Posterior cingulate gyrus (tissue), 11 donors: Measurements from ENCODE around the gene RPS29.
A peak's percentile ranks its signal among the peaks of the same experiment; 100 is the strongest.
"Not testable (repeated sequence)": the region's sequence is repeated elsewhere in the genome, so short reads cannot be mapped to it uniquely, and the experiment has no call there.

Experiments used
- DNase-seq, 10 donors: peaks; one replicate each; pipeline versions ENCODE4 v3.0.0 to v3.0.0-alpha.2; 2020 to 2021; ENCODE audit warnings: mixed read lengths in 3 of 10
- intact Hi-C: fragments of 100-400 bp; cut with DNase I; formaldehyde crosslinking; loops from one replicate; pipeline ENCODE4 v1.15.1; 2023

Gene RPS29

DNA sequence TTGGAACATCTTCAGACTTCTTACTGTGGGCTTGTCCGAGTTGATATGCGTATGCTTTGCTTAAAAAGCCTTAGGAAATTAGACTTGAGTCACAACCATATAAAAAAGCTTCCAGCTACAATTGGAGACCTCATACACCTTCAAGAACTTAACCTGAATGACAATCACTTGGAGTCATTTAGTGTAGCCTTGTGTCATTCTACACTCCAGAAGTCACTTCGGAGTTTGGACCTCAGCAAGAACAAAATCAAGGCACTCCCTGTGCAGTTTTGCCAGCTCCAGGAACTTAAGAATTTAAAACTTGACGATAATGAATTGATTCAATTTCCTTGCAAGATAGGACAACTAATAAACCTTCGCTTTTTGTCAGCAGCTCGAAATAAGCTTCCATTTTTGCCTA lies 21.4 kb upstream of the RPS29 start:
- intact Hi-C loops: no loop called here
- no peak for DNase-seq

GRCh38 chr14:49598485-49599300 lies 12.5 kb upstream of the RPS29 start, which contains the start of gene LRR1:
LRR1 (plus strand) TSS chr14:49598940; CDS start chr14:49599021, 81 bp downstream.
- peak; percentile 76 to 97 (median 84) for DNase-seq

DNA sequence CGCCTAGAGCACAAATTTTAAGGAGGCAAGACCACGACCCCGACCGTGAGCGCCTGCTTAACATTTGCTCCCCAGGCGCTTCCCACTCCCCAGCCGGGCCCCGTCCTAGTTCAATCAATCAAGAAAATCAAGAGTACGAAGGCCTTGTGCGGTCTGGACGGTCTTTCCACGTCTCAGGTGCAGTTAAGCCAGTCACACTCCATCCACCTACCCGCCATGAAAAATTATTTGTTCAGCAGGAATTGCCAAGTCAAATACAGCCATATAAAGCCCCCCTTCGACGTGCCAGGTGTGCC lies 12.0 kb upstream of the RPS29 start:
- intact Hi-C loops: loop anchor here (2.0 kb wide), 1 partner anchor 23 kb away; the partner anchor contains the start of genes MGAT2 and RPL36AL
- DNase-seq: no peak

More at GRCh38 chr14:49598485-49599300, 12.5 kb upstream of the RPS29 start, which contains the start of gene LRR1:
- intact Hi-C loops: loop anchor here (2.0 kb wide), 1 partner anchor 22 kb away; the partner anchor contains the start of genes MGAT2 and RPL36AL

GRCh38 chr14:49594347-49595091 lies 8.3 kb upstream of the RPS29 start:
- no peak for DNase-seq
- intact Hi-C loops: no loop called here

GRCh38 chr14:49593016-49593415 lies 6.8 kb upstream of the RPS29 start:
- DNase-seq: no peak
- intact Hi-C loops: no loop called here

DNA sequence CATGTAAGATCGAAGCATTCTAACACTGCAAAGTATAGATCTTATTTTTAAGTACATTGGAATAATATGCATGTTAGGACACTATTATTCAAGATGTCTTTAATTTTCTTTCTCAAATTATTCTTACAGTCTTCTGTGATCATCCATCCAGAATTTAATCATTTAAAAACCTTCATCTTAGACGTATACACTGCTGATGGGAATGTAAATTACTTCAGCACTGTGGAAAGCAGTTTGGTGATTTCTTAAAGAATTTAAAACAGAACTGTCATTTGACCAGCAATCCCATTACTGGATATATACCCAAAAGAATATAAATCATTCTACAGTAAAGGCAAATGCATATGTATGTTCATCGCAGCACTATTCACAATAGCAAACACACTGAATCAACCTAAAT lies 3.2 kb upstream of the RPS29 start:
- intact Hi-C loops: no loop called here
- no peak for DNase-seq

- intact Hi-C loops: loop anchor here (2.0 kb wide), 1 partner anchor 34 kb away; the partner anchor contains the start of genes MGAT2 and RPL36AL
- peak in 2 of 10 donors; percentile 15 to 25 for DNase-seq
Measured at GRCh38 chr14:49586673-49587460, 687 bp upstream of the RPS29 start.

GRCh38 chr14:49584981-49585640 lies 1.1 kb downstream of the RPS29 start:
- DNase-seq, intact Hi-C loops: not testable (repeated sequence)

DNA sequence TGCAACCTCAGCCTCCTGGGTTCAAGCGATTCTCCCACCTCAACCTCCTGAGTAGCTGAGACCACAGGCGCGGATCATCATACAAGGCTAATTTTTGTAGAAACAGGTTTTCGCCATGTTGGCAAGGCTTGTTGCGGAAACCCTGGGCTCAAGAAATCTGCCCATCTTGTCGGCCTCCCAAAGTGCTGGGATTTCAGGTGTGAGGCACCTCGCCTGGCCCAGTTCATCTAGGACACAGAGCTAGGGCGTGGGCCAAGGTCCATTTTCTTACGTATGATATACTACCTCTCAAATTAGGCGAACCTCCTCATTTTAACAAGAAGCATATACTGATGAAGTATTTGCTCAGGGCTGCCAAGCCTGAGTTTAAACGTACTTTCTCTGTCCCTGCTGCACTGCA lies 2.1 kb downstream of the RPS29 start:
- intact Hi-C loops: no loop called here
- DNase-seq: no peak

- no peak for DNase-seq
- intact Hi-C loops: no loop called here
Measured at GRCh38 chr14:49583629-49584028, 2.6 kb downstream of the RPS29 start.

GRCh38 chr14:49582113-49582977 lies 3.8 kb downstream of the RPS29 start:
- DNase-seq: no peak
- intact Hi-C loops: no loop called here

GRCh38 chr14:49581209-49582112 lies 4.7 kb downstream of the RPS29 start:
- no peak for DNase-seq

DNA sequence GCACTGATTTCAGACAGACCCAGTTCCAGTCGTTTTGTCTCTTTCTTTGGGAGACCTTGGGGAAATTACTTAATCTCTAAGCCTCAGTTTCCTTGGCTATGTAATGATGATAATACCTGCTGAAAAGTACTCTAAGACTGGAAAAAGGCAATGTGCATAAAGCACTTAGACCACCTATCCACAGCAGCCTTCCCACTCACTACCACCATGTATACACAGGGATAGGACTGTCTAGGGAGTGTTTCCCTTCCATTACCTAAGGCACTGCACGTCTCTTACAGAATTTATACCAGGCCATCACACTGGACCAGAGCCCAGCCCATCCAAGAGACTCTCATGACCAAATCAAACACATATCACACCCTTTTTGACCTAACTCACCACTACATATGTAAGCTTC lies 6.3 kb downstream of the RPS29 start:
- intact Hi-C loops: no loop called here
- no peak for DNase-seq

More at GRCh38 chr14:49581209-49582112, 4.7 kb downstream of the RPS29 start:
- intact Hi-C loops: no loop called here

- no peak for DNase-seq
- intact Hi-C loops: no loop called here
Measured at GRCh38 chr14:49578141-49578540, 8.0 kb downstream of the RPS29 start.

GRCh38 chr14:49574038-49574437 lies 12.1 kb downstream of the RPS29 start:
- intact Hi-C loops: no loop called here
- DNase-seq: no peak

GRCh38 chr14:49569281-49569680 lies 16.9 kb downstream of the RPS29 start:
- intact Hi-C loops: no loop called here
- no peak for DNase-seq

- no peak for DNase-seq
- intact Hi-C loops: no loop called here
Measured at GRCh38 chr14:49566714-49567113, 19.5 kb downstream of the RPS29 start.
